HEK293T (cell line): ENCODE data around the gene TAF11L11.
"Not testable (repeated sequence)": the region's sequence is repeated elsewhere in the genome, so short reads cannot be mapped to it uniquely, and the experiment has no call there.

Experiments
- ARNT ChIP-seq: fragments of 450-650 bp; IDR thresholded peaks from 2 replicates; pipeline ENCODE4 v1.6.1; 2017; ENCODE audit warnings: mild to moderate bottlenecking
- BHLHE40 ChIP-seq: fragments of 450-650 bp; IDR thresholded peaks from 2 replicates; pipeline ENCODE4 v1.6.1; 2016; ENCODE audit warnings: mild to moderate bottlenecking, moderate library complexity, borderline replicate concordance
- CTBP1 ChIP-seq: fragments of 450-650 bp; IDR thresholded peaks from 2 replicates; pipeline ENCODE4 v1.6.1; 2016; ENCODE audit warnings: borderline replicate concordance
- SP1 ChIP-seq: fragments of 450-650 bp; IDR thresholded peaks from 2 replicates; pipeline ENCODE4 v1.6.1; 2017

DNA sequence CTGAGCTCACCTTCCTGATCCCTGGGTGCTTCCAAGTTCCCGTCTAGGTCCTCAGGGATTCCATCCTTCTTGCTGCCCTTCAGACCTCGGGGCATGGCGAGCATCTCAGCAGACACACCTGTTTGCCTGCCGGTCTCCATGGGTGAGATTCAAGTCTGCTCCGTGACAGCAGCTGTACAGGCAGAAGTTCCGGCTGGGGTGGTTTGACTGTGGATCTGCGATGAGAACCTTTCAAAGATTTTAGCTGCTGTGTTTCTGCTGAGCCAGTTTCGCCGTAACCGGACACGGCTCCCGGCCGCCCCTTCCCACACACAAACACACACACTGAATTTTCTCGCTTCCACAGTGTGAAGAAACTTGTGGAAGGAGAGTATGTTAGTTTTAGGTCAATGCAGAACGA is 9.7 kb upstream of the TAF11L11 start, which contains the start of gene TAF11L9:
- TF ChIP-seq BHLHE40, SP1, CTBP1, ARNT: not testable (repeated sequence)
